HG03342 (cell line): ENCODE measurements around the gene FHL1.

ENCODE experiments used
- ATAC-seq: cut with Tn5 transposase; IDR thresholded peaks from one replicate; pipeline ENCODE4 v1.9.1; 2021; ENCODE audit warnings: mild to moderate bottlenecking, moderate library complexity; ENCODE audit not compliant: unreplicated experiment

The FHL1 gene

GRCh38 chrX:136183917-136184316 lies 36.6 kb downstream of the FHL1 start:
- ATAC-seq: no peak

DNA sequence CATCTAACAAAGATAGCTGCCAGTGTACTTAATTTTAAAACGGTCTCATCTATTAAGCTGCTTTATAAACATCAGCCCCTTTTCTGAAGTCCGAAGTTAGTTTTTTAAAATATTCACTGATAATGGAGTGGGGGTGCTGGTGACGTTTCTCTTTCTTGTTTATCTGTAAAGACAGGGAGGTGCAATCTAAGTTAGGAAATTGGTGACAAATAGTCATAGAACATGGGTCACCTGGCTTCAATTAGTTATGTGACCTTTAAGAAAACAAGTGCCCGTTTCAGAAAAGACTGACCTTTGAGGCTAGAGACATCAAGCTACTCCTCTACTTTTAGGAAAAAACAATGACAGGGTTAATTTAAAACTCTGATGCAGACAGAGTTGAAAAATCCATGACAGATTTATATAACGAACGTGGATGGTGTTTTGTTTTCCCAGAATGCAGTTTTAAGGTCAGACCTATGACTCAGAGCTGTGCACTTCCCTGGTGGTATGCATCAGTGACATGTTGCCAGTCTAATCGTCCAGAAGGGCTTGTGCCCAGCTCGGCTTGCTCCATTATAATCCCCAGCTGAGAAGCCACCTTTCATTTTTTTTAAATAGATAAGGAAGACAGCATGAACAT lies 38.2 kb downstream of the FHL1 start:
- no peak for ATAC-seq

GRCh38 chrX:136186023-136186413 lies 38.7 kb downstream of the FHL1 start:
- no peak for ATAC-seq

DNA sequence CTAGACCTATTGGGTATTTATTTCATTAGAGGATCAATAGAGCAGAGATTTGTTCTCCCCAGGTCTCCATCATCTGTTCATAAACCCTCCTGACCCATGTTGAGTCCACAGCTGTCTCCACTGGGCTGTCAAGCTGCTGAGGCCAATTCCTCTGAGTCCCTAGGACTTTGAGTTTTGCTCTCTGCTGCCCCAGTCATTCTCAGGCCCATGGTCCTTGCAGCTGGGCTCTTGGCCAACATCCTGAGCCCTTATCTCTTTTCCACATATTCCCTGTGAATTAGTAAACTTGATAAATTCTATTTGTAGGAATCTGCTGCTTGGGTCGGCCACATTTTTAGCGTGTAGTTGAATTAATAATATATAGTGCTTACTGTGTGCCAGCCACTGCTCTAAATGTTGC lies 41.9 kb downstream of the FHL1 start:
- no peak for ATAC-seq

DNA sequence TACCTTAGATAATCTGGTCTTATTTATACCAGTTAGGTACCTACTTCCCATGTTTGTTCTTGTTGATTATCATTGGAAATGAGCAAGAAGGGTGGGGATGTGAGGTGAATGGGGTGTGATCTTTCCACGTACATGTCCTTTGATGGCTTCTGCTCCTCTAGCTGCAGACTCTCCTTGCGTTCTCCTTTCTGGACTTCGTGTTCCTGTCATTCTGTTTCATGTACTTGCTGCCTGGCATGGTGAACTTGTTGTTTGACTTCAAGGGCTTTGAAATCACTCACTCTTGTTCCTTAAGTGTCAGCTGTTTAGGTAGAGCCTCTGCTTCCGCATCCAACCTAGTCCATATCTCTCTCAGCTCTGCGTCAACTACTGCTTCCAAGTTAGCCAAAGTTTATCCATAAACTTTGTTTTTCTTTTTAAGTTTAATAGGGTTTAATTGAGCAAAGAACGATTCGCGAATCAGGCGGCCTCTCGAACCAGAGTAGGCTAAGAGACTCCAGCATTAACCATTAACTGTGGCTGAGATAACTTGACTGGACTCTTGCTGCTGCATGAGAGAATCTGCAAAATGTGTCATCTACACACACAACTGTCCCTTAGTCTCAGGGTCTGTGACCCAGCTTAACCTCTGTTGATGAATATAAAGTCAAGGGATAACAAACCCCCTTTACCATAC lies 42.8 kb downstream of the FHL1 start:
- ATAC-seq: no peak

DNA sequence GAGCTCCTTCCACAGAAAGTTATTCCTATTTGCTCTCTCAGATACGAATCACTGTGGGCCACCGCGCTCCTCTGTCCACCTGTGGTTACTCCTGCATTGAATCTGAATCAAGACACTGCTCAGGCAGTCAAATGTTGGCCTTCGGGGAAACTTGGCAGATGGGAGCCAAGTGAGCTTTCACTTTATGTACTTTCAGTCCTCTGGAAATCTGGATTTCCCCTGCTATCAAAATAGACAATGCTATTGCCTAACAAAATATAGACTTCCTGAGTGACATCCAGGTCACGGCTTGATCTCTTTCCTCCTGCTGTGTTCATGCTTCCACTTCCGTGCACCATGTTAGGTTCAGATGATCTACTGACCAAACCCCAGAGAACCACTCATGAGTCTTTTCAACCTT lies 43.8 kb downstream of the FHL1 start:
- ATAC-seq: no peak

DNA sequence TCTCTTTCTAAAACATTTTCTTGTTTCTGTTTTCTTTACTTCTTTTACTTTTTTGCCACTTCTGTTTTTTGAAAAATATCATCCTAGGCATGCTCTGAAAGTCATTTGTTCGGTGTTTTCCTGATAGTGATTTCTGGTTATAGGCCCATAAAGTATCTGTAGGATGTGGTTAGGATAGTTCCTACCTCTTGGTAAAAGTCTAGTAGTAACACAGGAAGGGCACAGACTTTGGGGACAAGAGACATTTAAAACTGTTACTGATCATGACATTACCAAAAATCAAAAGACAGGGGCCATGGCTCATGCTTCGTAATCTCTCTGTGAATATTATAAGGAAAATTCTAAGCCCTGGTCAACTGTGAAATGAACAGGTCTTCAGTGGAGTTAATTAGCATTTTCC lies 44.8 kb downstream of the FHL1 start:
- no peak for ATAC-seq

- no peak for ATAC-seq
These were observed 45.6 kb downstream of the FHL1 start for GRCh38 chrX:136192839-136193414.

DNA sequence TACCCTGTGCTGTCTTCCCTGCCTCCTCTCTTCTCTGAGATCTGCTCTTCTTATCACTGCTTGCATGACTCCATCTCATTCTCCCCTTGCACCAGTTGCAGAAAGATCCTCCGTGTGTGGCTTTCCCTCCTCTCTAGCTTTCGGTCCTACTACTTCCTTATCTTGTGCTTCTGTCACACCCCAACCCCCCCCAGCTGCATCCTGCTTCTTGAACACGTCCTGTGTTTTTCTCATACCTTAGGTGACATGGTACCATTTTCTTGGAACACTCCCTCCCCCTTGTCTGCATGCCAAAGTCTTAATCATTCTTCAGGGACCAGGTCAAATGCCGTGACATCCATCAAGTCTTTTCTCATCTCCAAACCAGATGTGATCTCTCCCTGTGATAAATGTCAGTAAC lies 46.4 kb downstream of the FHL1 start:
- ATAC-seq: no peak

GRCh38 chrX:136194536-136194935 lies 47.2 kb downstream of the FHL1 start:
- no peak for ATAC-seq

DNA sequence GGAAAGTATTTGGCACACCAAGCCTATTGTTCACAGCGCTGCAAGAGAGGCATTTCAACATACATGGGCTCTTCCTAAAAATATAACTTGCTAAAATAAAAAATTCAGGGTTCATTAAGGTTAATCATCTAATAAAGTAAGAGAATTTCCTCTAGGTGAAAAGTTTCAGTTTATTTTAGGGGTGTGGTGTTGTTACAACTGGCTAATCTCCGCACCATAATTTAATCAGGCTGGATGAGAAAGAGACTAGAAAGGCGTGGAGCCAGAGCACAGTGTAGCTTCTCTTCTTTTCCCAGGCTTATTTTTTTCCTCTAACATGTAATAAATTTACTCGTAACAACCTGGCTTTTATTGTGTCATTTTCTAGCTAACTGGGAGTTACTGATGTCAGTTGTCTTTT lies 47.9 kb downstream of the FHL1 start:
- no peak for ATAC-seq

- ATAC-seq: no peak
These were observed 49.4 kb downstream of the FHL1 start for GRCh38 chrX:136196691-136197155.

- no peak for ATAC-seq
These were observed 50.7 kb downstream of the FHL1 start for GRCh38 chrX:136198010-136198409.

- no peak for ATAC-seq
These were observed 51.4 kb downstream of the FHL1 start for GRCh38 chrX:136198678-136199243.

GRCh38 chrX:136199365-136199764 lies 52.0 kb downstream of the FHL1 start:
- no peak for ATAC-seq

DNA sequence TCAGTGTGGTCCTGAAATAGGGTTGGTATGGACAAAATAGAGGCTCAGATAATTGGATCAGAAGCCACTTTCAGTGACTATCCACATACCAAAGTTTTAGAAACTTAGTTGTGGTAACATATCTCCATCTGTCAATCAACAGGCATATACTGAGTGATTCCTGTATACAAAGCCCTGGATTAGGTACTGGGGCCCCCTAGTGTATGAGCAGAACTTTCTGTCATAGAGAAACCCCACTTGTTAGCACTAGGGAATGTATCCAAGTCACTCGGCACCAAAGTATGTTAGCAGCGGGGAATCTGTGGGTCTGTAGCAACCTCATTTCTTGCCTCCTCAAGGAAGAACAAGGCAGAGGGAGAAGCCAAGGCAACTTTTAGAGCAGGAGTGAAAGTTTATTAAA lies 53.1 kb downstream of the FHL1 start:
- no peak for ATAC-seq

- no peak for ATAC-seq
These were observed 54.3 kb downstream of the FHL1 start for GRCh38 chrX:136201601-136202000.

- no peak for ATAC-seq
These were observed 55.6 kb downstream of the FHL1 start for GRCh38 chrX:136202889-136203288.

GRCh38 chrX:136203438-136203837 lies 56.1 kb downstream of the FHL1 start:
- no peak for ATAC-seq

DNA sequence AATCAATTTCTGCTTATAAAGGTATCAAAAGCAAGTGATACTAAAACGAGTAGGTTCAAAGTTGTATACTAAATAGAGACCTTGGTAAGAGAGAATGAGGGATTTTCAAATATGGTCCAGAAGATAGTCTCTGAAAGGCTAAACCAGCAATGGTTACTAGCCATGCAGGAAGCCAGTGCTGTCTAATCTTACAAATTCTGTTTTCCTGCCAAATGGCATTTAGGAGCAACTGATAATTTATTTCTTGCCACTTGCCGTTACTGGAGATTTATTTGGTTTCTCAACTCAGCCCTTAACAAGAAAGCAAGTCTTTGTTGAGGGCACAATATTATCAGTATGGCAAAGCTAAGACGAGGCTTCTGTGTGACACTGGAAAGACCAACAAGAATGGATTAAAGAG lies 56.6 kb downstream of the FHL1 start:
- no peak for ATAC-seq

GRCh38 chrX:136204571-136204970 lies 57.2 kb downstream of the FHL1 start:
- no peak for ATAC-seq

DNA sequence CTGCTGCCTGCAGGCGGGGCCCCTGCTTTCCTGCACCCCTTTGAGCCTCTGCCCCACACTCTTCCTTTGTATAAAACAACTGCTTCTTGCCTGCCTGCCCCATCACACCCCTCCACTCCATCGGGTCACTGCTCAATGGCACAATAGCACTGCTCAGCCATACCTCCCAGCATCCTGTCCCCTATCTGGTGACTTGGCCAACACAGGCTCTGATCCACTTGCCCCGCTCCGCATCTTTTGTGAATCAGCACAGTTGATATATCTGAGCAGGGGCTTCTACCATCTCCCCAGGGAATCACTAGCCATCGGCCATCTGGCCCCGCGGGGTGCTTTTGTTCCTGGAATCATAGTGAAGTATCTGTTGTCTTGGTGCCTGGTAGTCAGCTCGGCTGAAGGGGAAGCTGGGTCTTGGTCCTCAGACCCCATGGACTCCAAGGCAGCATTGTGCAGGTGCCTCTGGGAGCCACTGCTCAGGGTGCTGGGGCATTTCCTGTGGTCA lies 58.6 kb downstream of the FHL1 start:
- ATAC-seq: no peak
